Left renal pelvis (tissue), 4 donors: ENCODE data around the gene OR10G6. TPM values are rescaled to one million over a fixed set of nuclear protein-coding genes. Genes with fewer than 3 reads are reported as not detected.
"Not testable (repeated sequence)": the region's sequence is repeated elsewhere in the genome, so short reads cannot be mapped to it uniquely, and the experiment has no call there.

ENCODE experiments used
- DNase-seq, 4 donors: peaks; one replicate each; pipeline ENCODE4 v3.0.0-alpha.2; 2013; ENCODE audit warnings: low read depth in 4 of 4, low spot score in 3 of 4
- polyA plus RNA-seq, 4 donors: library from polyadenylated mRNA; unstranded; fragments of 120-200 nt; gene quantifications; one replicate each; pipeline ENCODE4 v1.2.1, GENCODE V29; 2013; ENCODE audit not compliant: insufficient read length in 4 of 4

The OR10G6 gene
- polyA plus RNA-seq = not detected

DNA sequence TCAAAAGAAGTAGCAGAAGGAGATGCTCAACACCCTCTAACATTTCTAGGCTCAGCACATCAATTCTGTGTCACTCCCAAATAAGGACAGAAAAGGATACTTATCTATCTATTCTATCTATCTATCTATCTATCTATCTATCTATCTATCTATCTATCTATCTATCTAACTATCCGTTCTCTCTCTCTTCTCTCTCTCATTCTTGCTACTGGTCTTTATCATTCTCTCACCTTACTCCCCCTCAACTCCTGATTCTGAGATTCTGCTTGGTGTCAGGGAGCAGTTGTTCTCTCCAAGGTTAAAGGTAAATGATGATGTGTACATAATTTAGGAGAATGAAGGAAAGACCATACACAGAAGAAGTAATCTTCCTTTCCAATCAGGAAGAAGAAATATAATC lies at the start of gene OR10G6:
Gene OR10G6 (minus strand): TSS at position 43 of the 400 bp plus-strand sequence. CDS start 0 bp downstream, at position 43.
- no peak for DNase-seq

DNA sequence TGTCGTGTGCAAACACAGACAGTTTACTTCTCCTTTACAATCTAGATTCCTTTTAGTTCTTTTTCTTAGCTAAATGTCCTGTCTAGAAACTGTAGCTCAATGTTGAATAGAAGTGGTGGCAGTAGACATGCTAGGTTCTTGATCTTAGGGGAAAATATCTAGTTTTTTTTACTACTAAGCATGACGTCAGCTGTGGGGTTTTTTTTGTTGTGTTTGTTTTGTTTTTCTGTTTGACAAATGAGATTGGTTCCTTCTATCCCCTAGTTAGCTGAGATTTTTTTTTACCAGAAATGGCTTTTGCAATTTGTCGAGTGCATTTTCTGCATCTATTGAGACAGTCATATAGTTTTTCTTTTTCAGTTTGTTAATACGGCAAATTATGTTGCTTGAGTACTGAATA lies 48.5 kb upstream of the OR10G6 start:
- DNase-seq = no peak

DNA sequence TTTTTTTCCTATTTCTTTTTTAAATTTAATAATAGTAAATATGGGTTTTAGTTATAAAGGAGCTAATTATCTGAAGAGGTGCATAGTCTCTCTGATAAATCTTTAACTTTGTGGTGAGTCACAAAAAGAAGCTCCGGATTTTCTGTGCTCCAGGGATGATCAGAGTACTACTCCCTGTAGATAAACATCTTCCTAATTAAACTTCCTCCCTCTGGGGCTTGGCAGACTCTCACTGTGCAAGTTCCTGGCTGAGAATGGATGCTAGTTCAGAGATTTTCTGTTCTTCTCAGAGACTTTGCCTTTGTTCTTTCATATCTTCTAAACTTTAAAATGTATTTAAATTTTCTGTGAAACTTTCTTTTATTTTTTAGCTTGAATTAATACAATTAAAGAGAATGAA lies 46.3 kb upstream of the OR10G6 start, which contains the start of gene OR10G7:
Gene OR10G7 (minus strand): TSS at position 72 of the 400 bp plus-strand sequence. CDS start 2,324 bp downstream, outside the sequence.
- no peak for DNase-seq

GRCh38 chr11:124039557-124039956 lies 44.6 kb upstream of the OR10G6 start:
- DNase-seq = no peak

DNA sequence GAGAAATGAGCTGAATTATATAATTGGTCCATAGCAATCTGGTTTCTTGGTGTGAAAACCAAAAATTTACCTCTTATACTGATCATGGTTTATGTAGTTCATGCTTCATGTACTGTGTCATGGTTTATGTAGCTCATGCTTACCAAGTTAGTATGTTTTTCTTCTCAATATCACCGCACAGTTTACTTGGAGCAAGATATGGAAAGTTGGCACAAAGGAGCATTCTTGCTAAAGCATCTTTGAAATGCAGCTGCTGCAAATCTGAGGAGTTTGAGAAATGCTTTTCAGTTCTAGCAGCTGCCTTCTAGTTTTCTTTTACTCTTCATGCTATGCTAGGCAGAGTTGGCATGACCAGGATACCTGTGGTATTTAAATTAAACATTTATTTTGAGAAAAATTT lies 41.7 kb upstream of the OR10G6 start:
- DNase-seq = no peak

- no peak for DNase-seq
Observed at GRCh38 chr11:124026498-124026897, 31.5 kb upstream of the OR10G6 start, which contains the start of gene OR10G8. Gene OR10G8, plus strand, starts transcription at chr11:124026798. Its CDS starts 2,825 bp downstream, at chr11:124029623.

DNA sequence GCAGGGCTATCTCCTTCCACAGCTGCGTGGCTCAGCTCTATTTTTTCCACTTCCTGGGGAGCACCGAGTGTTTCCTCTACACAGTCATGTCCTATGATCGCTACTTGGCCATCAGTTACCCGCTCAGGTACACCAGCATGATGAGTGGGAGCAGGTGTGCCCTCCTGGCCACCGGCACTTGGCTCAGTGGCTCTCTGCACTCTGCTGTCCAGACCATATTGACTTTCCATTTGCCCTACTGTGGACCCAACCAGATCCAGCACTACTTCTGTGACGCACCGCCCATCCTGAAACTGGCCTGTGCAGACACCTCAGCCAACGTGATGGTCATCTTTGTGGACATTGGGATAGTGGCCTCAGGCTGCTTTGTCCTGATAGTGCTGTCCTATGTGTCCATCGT lies 20.9 kb upstream of the OR10G6 start:
- DNase-seq = not testable (repeated sequence)

DNA sequence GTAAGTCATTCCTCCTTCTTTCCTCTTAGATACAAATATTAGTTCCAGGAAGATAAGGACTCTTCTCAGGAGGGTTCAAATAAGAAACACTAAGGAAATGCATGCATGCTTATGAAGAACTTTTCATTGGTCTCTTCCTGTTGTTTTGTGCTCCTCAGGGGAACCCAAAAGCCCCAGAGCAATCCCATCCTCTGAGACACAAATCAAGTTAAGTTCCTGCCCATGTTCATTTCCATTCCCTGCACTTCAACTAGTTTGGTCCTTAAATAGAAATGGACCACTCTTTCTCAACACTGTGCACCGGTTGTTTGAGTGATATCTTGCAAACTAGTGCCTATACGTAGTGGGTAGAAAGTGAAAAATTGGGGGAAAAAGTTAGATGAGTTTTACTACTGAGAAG lies 17.7 kb upstream of the OR10G6 start, which contains the start of gene OR10G4:
Gene OR10G4 (plus strand): TSS at position 301 of the 400 bp plus-strand sequence. CDS start 2,578 bp downstream, outside the sequence.
- no peak for DNase-seq

DNA sequence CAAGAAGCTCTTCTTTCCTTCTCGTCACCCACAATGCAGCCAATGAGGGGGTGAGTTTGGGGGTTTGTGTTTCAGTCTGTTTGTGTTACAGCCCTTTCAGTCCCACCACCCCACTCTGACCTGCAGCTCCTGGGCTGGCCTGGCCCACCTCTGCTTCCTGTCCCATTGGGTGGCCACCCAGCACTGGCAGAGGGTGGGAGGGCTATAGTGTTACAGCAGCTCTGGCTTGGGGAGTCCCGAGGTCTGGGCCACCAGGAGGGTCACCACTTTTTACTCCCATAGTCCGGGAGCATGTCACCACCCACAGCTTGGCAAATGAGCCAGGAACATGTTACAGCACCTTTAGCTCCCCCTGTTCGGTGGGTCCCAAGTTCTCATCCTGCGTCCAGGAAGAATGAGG lies 15.7 kb downstream of the OR10G6 start:
- no peak for DNase-seq

DNA sequence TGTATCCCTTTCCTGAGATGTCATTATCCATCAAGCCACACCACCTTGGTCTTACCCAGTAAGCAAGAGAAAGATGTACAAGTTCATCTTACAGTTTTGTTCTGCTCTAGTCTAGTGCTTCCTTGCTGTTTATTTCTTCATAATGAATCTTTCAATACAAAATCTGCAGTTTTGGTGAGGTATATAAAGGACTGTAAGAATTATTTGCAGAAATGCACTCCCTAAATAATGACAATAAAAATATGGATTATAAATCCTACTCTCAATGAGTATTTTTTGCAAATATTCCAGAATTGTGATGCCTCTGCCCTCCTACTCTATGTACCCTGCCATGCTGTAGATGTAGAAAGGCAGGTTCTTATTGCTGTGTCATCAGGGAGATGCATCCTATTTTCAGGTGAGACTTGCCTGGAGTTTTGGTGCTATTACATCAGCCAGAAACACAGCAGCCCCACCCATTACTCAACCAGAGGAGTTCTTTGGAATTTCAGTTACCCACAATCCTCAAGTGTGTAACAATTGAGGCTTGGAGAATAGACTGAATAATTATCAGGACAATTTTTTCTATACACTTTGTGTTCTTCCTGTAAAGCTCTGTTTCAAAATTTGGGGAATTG lies 17.1 kb downstream of the OR10G6 start, which contains the start of gene OR10S1:
Gene OR10S1 (minus strand): TSS at position 51 of the 617 bp plus-strand sequence. CDS start 117 bp downstream, outside the sequence.
- no peak for DNase-seq

DNA sequence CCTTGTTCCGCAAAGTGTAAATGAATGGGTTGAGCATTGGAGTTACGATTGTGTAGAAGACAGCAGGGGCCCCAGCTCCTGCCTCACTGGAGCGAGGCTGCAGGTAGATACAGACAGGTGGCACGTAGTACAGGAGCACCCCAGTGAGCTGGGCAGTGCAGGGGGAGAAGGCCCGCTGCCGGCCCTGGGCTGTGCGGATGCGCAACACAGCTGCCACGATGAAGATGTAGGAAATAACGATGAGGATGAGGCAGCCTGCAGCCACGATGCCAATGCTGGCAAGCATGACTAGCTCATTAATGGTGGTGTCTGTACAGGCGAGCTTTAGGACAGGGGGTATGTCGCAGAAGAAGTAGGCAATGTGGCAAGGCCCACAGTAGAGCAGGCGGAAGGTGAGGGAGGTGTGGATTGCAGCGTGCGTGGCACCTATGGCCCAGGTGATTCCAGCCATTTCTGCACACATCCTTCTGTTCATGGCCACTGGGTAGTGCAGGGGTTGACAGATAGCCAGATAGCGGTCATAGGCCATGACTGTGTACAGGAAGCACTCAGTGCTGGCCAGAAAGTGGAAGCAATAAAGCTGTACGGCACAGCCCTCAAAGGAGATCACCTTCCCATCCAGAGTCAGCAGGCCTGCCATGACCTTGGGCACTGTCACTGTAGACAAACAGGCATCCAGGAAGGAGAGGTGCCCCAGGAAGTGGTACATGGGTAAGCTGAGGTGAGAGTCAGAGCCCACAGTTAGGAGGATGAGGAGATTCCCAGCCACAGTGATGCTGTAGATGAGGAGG lies 18.0 kb downstream of the OR10G6 start:
- no peak for DNase-seq

DNA sequence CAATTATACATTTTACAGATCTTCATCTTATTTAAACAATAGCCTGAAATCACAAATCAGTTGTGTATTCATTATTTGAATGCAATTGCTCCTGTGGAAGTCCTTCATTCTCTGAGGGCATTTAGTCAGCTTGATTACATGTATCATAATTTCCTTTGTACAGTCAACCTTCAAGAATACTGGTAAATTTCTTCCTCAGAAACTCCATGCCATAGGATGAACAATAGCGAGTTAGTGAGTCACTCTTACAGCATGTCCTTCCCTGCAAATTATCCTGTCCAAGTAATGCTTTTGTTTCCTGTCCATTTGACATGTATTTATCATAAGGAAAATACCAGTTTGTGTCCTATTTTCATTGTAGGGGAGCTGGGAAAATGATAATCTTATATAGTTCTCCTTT lies 21.1 kb downstream of the OR10G6 start:
- DNase-seq = peak in 1 of 4 donors; percentile 0

- DNase-seq = no peak
Observed at GRCh38 chr11:123956752-123957151, 38.2 kb downstream of the OR10G6 start.

DNA sequence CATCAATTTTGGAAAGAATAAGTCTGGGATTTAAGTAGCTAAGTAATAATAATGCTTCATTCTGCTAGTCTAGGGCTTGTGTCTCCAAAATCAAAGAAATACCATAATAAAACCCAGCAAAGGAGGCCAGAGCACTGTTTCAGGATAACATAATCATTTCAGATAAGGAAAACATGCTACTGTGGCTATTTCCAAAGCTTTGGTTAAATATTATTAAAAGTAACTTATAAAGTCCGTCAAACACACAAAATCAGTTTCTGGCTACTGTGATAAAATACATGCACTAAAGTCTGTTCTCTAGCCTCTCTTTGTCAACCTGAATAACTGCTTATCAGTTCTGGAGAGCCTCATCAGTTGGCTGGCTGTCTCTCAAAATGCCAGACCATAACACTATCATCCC lies 49.8 kb downstream of the OR10G6 start:
- DNase-seq = no peak

Other genes starting within 250 kb of the OR10G6 start
- gene OR6X1, start 240.6 kb downstream of the OR10G6 start, polyA plus RNA-seq = not detected
- not detected for gene OR6M1, start 188.8 kb downstream of the OR10G6 start, polyA plus RNA-seq
- gene TMEM225, start 109.5 kb downstream of the OR10G6 start, polyA plus RNA-seq = not detected
- gene OR8D4, start 93.0 kb downstream of the OR10G6 start, polyA plus RNA-seq = not detected
- not detected for gene OR4D5, start 55.5 kb downstream of the OR10G6 start, polyA plus RNA-seq
- not detected for gene OR6T1, start 51.3 kb downstream of the OR10G6 start, polyA plus RNA-seq
- not detected for gene OR10S1, start 17.4 kb downstream of the OR10G6 start, polyA plus RNA-seq
- not detected for gene OR10G4, start 17.8 kb upstream of the OR10G6 start, polyA plus RNA-seq
- gene OR10G9, start 27.9 kb upstream of the OR10G6 start, polyA plus RNA-seq = not detected
- gene OR10G8, start 31.6 kb upstream of the OR10G6 start, polyA plus RNA-seq = not detected
- not detected for gene OR10G7, start 46.2 kb upstream of the OR10G6 start, polyA plus RNA-seq
- 10 to 100 TPM; 13.1 to 16.2 (median 15.1) TPM for gene VWA5A, start 120.3 kb upstream of the OR10G6 start, polyA plus RNA-seq
- not detected for gene OR10D3, start 188.2 kb upstream of the OR10G6 start, polyA plus RNA-seq
- gene OR8G1, start 245.9 kb upstream of the OR10G6 start, polyA plus RNA-seq = not detected